HepG2 (cell line): ENCODE results near the gene ZNF367. TPM values are rescaled to one million over a fixed set of nuclear protein-coding genes. Genes with fewer than 3 reads are reported as not detected.

ENCODE experiments used
- BATF2 ChIP-seq: sonication (generic); formaldehyde crosslinking; IDR thresholded peaks from 2 replicates; pipeline ENCODE4 v1.8.0; 2022; ENCODE audit warnings: mild to moderate bottlenecking, missing genetic modification reagents, moderate library complexity
- CCDC6 ChIP-seq: sonication (generic); formaldehyde crosslinking; IDR thresholded peaks from 2 replicates; pipeline ENCODE4 v1.8.1; 2022; ENCODE audit warnings: mild to moderate bottlenecking, missing genetic modification reagents, moderate library complexity
- CEBPB ChIP-seq: IDR thresholded peaks from 2 replicates; pipeline ENCODE4 v1.6.1; 2011; ENCODE audit warnings: low read depth, low read length, improper control_type of control experiment, borderline replicate concordance
- IKZF4 ChIP-seq: sonication (generic); formaldehyde crosslinking; IDR thresholded peaks from 2 replicates; pipeline ENCODE4 v1.5.1; 2020; ENCODE audit warnings: borderline replicate concordance, mild to moderate bottlenecking, low read depth, missing genetic modification reagents; ENCODE audit errors: not compliant biosample characterization
- MXD3 ChIP-seq: IDR thresholded peaks from 2 replicates; pipeline ENCODE4 v1.6.1; 2016; ENCODE audit warnings: mild to moderate bottlenecking, missing biosample characterization, missing genetic modification reagents
- MYPOP ChIP-seq: sonication (generic); formaldehyde crosslinking; IDR thresholded peaks from 2 replicates; pipeline ENCODE4 v1.8.1; 2023; ENCODE audit warnings: mild to moderate bottlenecking, moderate library complexity, missing genetic modification reagents
- POGZ ChIP-seq: sonication (generic); formaldehyde crosslinking; IDR thresholded peaks from 2 replicates; pipeline ENCODE4 v1.4.0; 2020; ENCODE audit warnings: mild to moderate bottlenecking, missing genetic modification reagents
- SMARCC2 ChIP-seq: fragments of 450-650 bp; IDR thresholded peaks from 2 replicates; pipeline ENCODE4 v1.6.1; 2017; ENCODE audit warnings: antibody characterized with exemption, mild to moderate bottlenecking
- SP4 ChIP-seq: sonication (generic); formaldehyde crosslinking; IDR thresholded peaks from 2 replicates; pipeline ENCODE4 v1.8.1; 2023; ENCODE audit warnings: mild to moderate bottlenecking, missing genetic modification reagents
- STAT6 ChIP-seq: sonication (generic); formaldehyde crosslinking; IDR thresholded peaks from 2 replicates; pipeline ENCODE4 v1.4.0; 2020; ENCODE audit warnings: missing genetic modification reagents, mild to moderate bottlenecking, borderline replicate concordance
- U2AF1 ChIP-seq: fragments of 200-400 bp; formaldehyde crosslinking; optimal IDR thresholded peaks from 2 replicates; pipeline ENCODE3; 2017; ENCODE audit warnings: mild to moderate bottlenecking, low read depth, low read length
- ZMAT3 ChIP-seq: sonication (generic); formaldehyde crosslinking; conservative IDR thresholded peaks from 2 replicates; pipeline ENCODE4 v1.7.0; 2021; ENCODE audit warnings: missing genetic modification reagents
- ZNF251 ChIP-seq: sonication (generic); formaldehyde crosslinking; IDR thresholded peaks from 2 replicates; pipeline ENCODE4 v1.9.0; 2021; ENCODE audit warnings: mild to moderate bottlenecking, missing genetic modification reagents
- ZNF749 ChIP-seq: sonication (generic); formaldehyde crosslinking; IDR thresholded peaks from 2 replicates; pipeline ENCODE4 v1.8.0; 2022; ENCODE audit warnings: mild to moderate bottlenecking, missing genetic modification reagents, moderate library complexity, borderline replicate concordance
- ZSCAN22 ChIP-seq: sonication (generic); formaldehyde crosslinking; IDR thresholded peaks from 2 replicates; pipeline ENCODE4 v1.4.0; 2020; ENCODE audit warnings: mild to moderate bottlenecking, missing genetic modification reagents
- ZSCAN9 ChIP-seq: IDR thresholded peaks from 2 replicates; pipeline ENCODE4 v1.6.1; 2016; ENCODE audit warnings: borderline replicate concordance
- polyA plus RNA-seq, 8 experiments: library from polyadenylated mRNA; depleted of rRNA in 3 of 8; stranded (reverse) in 7 of 8; unstranded in 1 of 8; fragments of >200 nt; fragmentation: Illumina TruSeq in 4 of 8; extraction: Trizol in 4 of 8; gene quantifications; 2 replicates each; pipeline versions ENCODE4 v1.2.1 to v1.2.3, GENCODE V29; 2011 to 2016; ENCODE audit warnings: low read depth in 4 of 8, missing spikeins in 1 of 8, mixed read lengths in 1 of 8; ENCODE audit not compliant: insufficient read depth in 1 of 8
- total RNA-seq, 5 experiments: library from RNA; depleted of rRNA; stranded (reverse); fragments of >200 nt; fragmentation: Illumina TruSeq; extraction: Trizol; gene quantifications; 2 replicates each; pipeline ENCODE4 v1.2.3, GENCODE V29; 2016; ENCODE audit warnings: low read depth in 1 of 5
- TF ChIP-seq, protein P1 (sequence below): sonication (generic); formaldehyde crosslinking; IDR thresholded peaks from 2 replicates; pipeline ENCODE4 v1.5.1; 2020; ENCODE audit warnings: missing genetic modification reagents, mild to moderate bottlenecking, borderline replicate concordance
- TF ChIP-seq, protein P2 (sequence below): IDR thresholded peaks from 2 replicates; pipeline ENCODE4 v1.6.1; 2016; ENCODE audit warnings: missing genetic modification reagents, missing compliant biosample characterization
- TF ChIP-seq, protein P3 (sequence below): sonication (generic); formaldehyde crosslinking; IDR thresholded peaks from 2 replicates; pipeline ENCODE4 v1.9.0; 2021; ENCODE audit warnings: missing genetic modification reagents, borderline replicate concordance

The ZNF367 gene
- total and polyA plus RNA-seq, 2 of the 13 experiments (the other 11 are each of a cell fraction or from before 2014, with no cell fraction given) = 2.9 to 7.7 TPM

DNA sequence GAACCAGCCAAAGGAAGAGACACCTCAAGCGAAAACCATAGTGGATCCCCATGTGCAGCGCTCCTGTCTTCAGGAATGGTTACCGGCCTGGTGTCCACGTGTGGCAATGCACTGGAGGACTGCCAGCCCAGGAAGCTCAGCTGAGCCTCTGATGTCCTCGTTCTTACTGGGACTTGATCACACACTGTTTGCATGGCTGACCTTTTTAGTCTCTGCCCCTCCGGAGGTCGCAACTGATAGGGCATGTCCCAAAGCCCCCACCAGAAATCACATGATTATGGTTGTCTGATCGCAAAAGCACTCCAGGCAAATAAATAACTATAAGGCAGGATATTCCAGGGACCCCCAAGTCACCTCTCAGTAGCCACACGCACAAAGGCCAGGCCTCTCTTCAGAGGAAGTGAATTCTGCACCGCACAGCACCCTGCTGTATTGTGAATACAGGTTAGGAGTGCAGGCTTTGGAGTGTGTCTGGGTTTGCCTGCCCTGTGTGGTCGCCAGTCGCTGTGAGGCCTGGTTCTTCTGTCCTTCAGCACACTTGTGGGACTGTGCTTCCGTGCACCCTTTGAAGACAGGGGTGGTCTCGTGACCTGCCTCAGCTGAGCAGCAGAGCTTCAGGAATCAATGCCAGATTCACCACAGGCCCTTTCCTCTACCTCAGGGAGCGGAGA is 18.4 kb upstream of the ZNF367 start (continued):
- peak; percentile 85 for TF ChIP-seq MXD3 (CRISPR knock-in tag)
- TF ChIP-seq ZSCAN9 (CRISPR knock-in tag) = peak; percentile 92
- TF ChIP-seq, protein P1, sequence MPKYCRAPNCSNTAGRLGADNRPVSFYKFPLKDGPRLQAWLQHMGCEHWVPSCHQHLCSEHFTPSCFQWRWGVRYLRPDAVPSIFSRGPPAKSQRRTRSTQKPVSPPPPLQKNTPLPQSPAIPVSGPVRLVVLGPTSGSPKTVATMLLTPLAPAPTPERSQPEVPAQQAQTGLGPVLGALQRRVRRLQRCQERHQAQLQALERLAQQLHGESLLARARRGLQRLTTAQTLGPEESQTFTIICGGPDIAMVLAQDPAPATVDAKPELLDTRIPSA (CRISPR knock-in tag) = no peak; the same call in 1 of the 2 replicates
- peak; percentile 99 for TF ChIP-seq ZMAT3 (CRISPR knock-in tag)
- peak; percentile 70 for TF ChIP-seq IKZF4
- peak; percentile 73; the same call in 1 of the 2 replicates for TF ChIP-seq ZNF251 (CRISPR knock-in tag)
- TF ChIP-seq ZNF749 (CRISPR knock-in tag) = peak; percentile 42; the same call in 1 of the 2 replicates
- peak; percentile 68; the same call in 1 of the 2 replicates for TF ChIP-seq MYPOP (CRISPR knock-in tag)
- TF ChIP-seq, protein P2, sequence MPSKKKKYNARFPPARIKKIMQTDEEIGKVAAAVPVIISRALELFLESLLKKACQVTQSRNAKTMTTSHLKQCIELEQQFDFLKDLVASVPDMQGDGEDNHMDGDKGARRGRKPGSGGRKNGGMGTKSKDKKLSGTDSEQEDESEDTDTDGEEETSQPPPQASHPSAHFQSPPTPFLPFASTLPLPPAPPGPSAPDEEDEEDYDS = peak; percentile 34; the same call in 1 of the 2 replicates
- TF ChIP-seq SMARCC2 = no peak
- TF ChIP-seq ZSCAN22 (CRISPR knock-in tag) = peak; percentile 38; the same call in 1 of the 2 replicates
- 0 out of 2 replicates have a peak, but pooled peaks have one; percentile 58 for TF ChIP-seq BATF2 (CRISPR knock-in tag)
- peak; percentile 83; the same call in 1 of the 2 replicates for TF ChIP-seq STAT6 (CRISPR knock-in tag)
- TF ChIP-seq U2AF1 = no peak
- TF ChIP-seq POGZ (CRISPR knock-in tag) = peak; percentile 72
- TF ChIP-seq CEBPB = peak; percentile 58; the same call in 1 of the 2 replicates
- peak; percentile 39; the same call in 1 of the 2 replicates for TF ChIP-seq SP4 (CRISPR knock-in tag)
- TF ChIP-seq, protein P3, sequence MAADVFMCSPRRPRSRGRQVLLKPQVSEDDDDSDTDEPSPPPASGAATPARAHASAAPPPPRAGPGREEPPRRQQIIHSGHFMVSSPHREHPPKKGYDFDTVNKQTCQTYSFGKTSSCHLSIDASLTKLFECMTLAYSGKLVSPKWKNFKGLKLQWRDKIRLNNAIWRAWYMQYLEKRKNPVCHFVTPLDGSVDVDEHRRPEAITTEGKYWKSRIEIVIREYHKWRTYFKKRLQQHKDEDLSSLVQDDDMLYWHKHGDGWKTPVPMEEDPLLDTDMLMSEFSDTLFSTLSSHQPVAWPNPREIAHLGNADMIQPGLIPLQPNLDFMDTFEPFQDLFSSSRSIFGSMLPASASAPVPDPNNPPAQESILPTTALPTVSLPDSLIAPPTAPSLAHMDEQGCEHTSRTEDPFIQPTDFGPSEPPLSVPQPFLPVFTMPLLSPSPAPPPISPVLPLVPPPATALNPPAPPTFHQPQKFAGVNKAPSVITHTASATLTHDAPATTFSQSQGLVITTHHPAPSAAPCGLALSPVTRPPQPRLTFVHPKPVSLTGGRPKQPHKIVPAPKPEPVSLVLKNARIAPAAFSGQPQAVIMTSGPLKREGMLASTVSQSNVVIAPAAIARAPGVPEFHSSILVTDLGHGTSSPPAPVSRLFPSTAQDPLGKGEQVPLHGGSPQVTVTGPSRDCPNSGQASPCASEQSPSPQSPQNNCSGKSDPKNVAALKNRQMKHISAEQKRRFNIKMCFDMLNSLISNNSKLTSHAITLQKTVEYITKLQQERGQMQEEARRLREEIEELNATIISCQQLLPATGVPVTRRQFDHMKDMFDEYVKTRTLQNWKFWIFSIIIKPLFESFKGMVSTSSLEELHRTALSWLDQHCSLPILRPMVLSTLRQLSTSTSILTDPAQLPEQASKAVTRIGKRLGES (CRISPR knock-in tag) = peak; percentile 92; the same call in 1 of the 2 replicates
- peak; percentile 69; the same call in 1 of the 2 replicates for TF ChIP-seq CCDC6 (CRISPR knock-in tag)
